GM19193 (cell line): Measurements from ENCODE around the gene IFNA1.

ENCODE experiments used
- POLR2A ChIP-seq: IDR thresholded peaks from 4 replicates; pipeline ENCODE4 v1.6.1; 2011; ENCODE audit not compliant: insufficient read depth, insufficient read length; ENCODE audit errors: extremely low read depth

IFNA1 gene

GRCh38 chr9:21479152-21479702 lies 39.0 kb downstream of the IFNA1 start:
- no peak for TF ChIP-seq POLR2A

GRCh38 chr9:21481470-21482056 lies 41.3 kb downstream of the IFNA1 start:
- no peak for TF ChIP-seq POLR2A

GRCh38 chr9:21482213-21482612 lies 42.0 kb downstream of the IFNA1 start, which contains the start of gene IFNE:
Gene IFNE, minus strand, starts transcription at chr9:21482313. Its CDS starts 619 bp downstream, at chr9:21481694.
- TF ChIP-seq POLR2A, result no peak
